NB4 (cell line): ENCODE measurements around the gene C10orf88.

Experiments used
- MYC ChIP-seq: IDR thresholded peaks from 2 replicates; pipeline ENCODE4 v1.6.1; 2011; ENCODE audit warnings: low read depth, low read length
- POLR2A ChIP-seq: IDR thresholded peaks from 2 replicates; pipeline ENCODE4 v1.6.1; 2011; ENCODE audit warnings: mild to moderate bottlenecking; ENCODE audit not compliant: insufficient read length; ENCODE audit errors: extremely low read depth
- TF ChIP-seq, protein P1 (sequence below): IDR thresholded peaks from one replicate; pipeline ENCODE4 v1.5.1; 2012; ENCODE audit warnings: low read depth, low read length
- TF ChIP-seq, protein P2 (sequence below): IDR thresholded peaks from 2 replicates; pipeline ENCODE4 v1.6.1; 2011; ENCODE audit warnings: low read depth, low read length

DNA sequence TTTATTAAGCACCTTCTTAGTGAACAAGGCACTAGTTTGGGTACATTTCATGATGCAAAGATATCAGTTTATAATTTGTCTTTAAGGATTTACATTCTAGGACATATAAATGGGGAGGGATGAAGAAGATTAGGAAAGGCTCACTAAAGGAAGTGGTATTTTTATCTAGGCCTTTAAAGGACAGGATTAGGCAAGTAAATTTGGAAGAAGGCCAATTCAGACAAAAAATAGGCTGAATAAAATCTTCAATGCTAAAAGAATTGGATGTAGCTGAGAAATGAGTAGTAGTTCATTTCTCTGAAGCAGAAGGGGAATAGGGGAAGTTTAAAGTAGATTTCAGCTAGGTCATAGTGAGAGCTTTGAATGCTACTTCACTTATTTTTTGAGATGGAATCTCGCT, 69.9 kb downstream of the C10orf88 start:
- TF ChIP-seq POLR2A (no peak), MYC (no peak)
- TF ChIP-seq, protein P1, sequence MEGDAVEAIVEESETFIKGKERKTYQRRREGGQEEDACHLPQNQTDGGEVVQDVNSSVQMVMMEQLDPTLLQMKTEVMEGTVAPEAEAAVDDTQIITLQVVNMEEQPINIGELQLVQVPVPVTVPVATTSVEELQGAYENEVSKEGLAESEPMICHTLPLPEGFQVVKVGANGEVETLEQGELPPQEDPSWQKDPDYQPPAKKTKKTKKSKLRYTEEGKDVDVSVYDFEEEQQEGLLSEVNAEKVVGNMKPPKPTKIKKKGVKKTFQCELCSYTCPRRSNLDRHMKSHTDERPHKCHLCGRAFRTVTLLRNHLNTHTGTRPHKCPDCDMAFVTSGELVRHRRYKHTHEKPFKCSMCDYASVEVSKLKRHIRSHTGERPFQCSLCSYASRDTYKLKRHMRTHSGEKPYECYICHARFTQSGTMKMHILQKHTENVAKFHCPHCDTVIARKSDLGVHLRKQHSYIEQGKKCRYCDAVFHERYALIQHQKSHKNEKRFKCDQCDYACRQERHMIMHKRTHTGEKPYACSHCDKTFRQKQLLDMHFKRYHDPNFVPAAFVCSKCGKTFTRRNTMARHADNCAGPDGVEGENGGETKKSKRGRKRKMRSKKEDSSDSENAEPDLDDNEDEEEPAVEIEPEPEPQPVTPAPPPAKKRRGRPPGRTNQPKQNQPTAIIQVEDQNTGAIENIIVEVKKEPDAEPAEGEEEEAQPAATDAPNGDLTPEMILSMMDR: no peak
- TF ChIP-seq, protein P2, sequence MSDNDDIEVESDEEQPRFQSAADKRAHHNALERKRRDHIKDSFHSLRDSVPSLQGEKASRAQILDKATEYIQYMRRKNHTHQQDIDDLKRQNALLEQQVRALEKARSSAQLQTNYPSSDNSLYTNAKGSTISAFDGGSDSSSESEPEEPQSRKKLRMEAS: no peak
